Prostate gland (tissue), 2 donors: ENCODE measurements around the gene TSEN54.

Experiments
- CTCF ChIP-seq, 4 experiments: fragments of 200-600 bp in 2 of 4; fragments of 450-650 bp in 2 of 4; sonication (generic) in 2 of 4; IDR thresholded peaks; 1 replicate in 3 of 4; 2 replicates in 1 of 4; pipeline ENCODE4 v1.5.1; 2016 to 2019; ENCODE audit warnings: antibody characterized with exemption in 4 of 4, mild to moderate bottlenecking in 2 of 4, moderate library complexity in 2 of 4
- POLR2A ChIP-seq: fragments of 450-650 bp; IDR thresholded peaks from one replicate; pipeline ENCODE4 v1.6.1; 2016; ENCODE audit warnings: antibody characterized with exemption, mild to moderate bottlenecking

- no peak for TF ChIP-seq CTCF (IDR thresholded peaks at IDR 0.05)
- TF ChIP-seq POLR2A = no peak
These were observed 30.6 kb upstream of the TSEN54 start for GRCh38 chr17:75485688-75486087.
